Measurements from ENCODE around the gene CKAP4.

The CKAP4 gene

GRCh38 chr12:106269150-106269771 is 21.4 kb upstream of the CKAP4 start:
- H3K4me3 Mint-ChIP-seq: no peak overlapping the region
- DNase-seq (ENCODE audit: low spot score in 2 of 2) (no peak), ATAC-seq (replicated peaks; ENCODE audit: extremely low read depth, poor library complexity, severe bottlenecking) (no peak)
- no peak overlapping the region for H3K27ac Mint-ChIP-seq (ENCODE audit: low read depth)
- no peaks in the 10 kb centered on the region for H3K36me3 Mint-ChIP-seq (ENCODE audit: insufficient read depth)
- H3K9me3 Mint-ChIP-seq: no peaks in the 10 kb centered on the region
- no peaks in the 10 kb centered on the region for H3K4me1 Mint-ChIP-seq
- H3K27me3 Mint-ChIP-seq: no peaks in the 10 kb centered on the region

GRCh38 chr12:106267535-106267934 is 19.7 kb upstream of the CKAP4 start:
- no peaks in the 10 kb centered on the region for H3K4me1 Mint-ChIP-seq
- no peaks in the 10 kb centered on the region for H3K9me3 Mint-ChIP-seq
- no peaks in the 10 kb centered on the region for H3K27me3 Mint-ChIP-seq
- H3K4me3 Mint-ChIP-seq: no peak overlapping the region
- H3K27ac Mint-ChIP-seq (ENCODE audit: low read depth): no peak overlapping the region
- ATAC-seq (replicated peaks; ENCODE audit: extremely low read depth, poor library complexity, severe bottlenecking): no peak
- DNase-seq (ENCODE audit: low spot score in 2 of 2): no peak
- no peaks in the 10 kb centered on the region for H3K36me3 Mint-ChIP-seq (ENCODE audit: insufficient read depth)

GRCh38 chr12:106265116-106265515 is 17.3 kb upstream of the CKAP4 start:
- ATAC-seq (replicated peaks; ENCODE audit: extremely low read depth, poor library complexity, severe bottlenecking) (no peak), DNase-seq (ENCODE audit: low spot score in 2 of 2) (no peak)
- Mint-ChIP-seq H3K27me3 (no peaks in the 10 kb centered on the region), H3K4me1 (no peaks in the 10 kb centered on the region), H3K36me3 (ENCODE audit: insufficient read depth) (no peaks in the 10 kb centered on the region), H3K9me3 (no peaks in the 10 kb centered on the region), H3K4me3 (no peak overlapping the region), H3K27ac (ENCODE audit: low read depth) (no peak overlapping the region)

- DNase-seq (ENCODE audit: low spot score in 2 of 2) (no peak), ATAC-seq (replicated peaks; ENCODE audit: extremely low read depth, poor library complexity, severe bottlenecking) (no peak)
- Mint-ChIP-seq H3K36me3 (ENCODE audit: insufficient read depth) (no peaks in the 10 kb centered on the region), H3K4me3 (no peak overlapping the region), H3K27me3 (no peaks in the 10 kb centered on the region), H3K27ac (ENCODE audit: low read depth) (no peak overlapping the region), H3K4me1 (no peaks in the 10 kb centered on the region), H3K9me3 (no peaks in the 10 kb centered on the region)
Measured at GRCh38 chr12:106258935-106259334, 11.1 kb upstream of the CKAP4 start.

GRCh38 chr12:106258226-106258625 is 10.4 kb upstream of the CKAP4 start:
- no peaks in the 10 kb centered on the region for H3K27me3 Mint-ChIP-seq
- H3K36me3 Mint-ChIP-seq (ENCODE audit: insufficient read depth): no peaks in the 10 kb centered on the region
- H3K27ac Mint-ChIP-seq (ENCODE audit: low read depth): no peak overlapping the region
- H3K9me3 Mint-ChIP-seq: no peaks in the 10 kb centered on the region
- DNase-seq (ENCODE audit: low spot score in 2 of 2) (no peak), ATAC-seq (replicated peaks; ENCODE audit: extremely low read depth, poor library complexity, severe bottlenecking) (no peak)
- H3K4me1 Mint-ChIP-seq: no peaks in the 10 kb centered on the region
- H3K4me3 Mint-ChIP-seq: no peak overlapping the region

- no peaks in the 10 kb centered on the region for H3K27me3 Mint-ChIP-seq
- ATAC-seq (replicated peaks; ENCODE audit: extremely low read depth, poor library complexity, severe bottlenecking) (no peak), DNase-seq (ENCODE audit: low spot score in 2 of 2) (no peak)
- H3K9me3 Mint-ChIP-seq: no peaks in the 10 kb centered on the region
- no peak overlapping the region for H3K4me3 Mint-ChIP-seq
- no peak overlapping the region for H3K27ac Mint-ChIP-seq (ENCODE audit: low read depth)
- no peaks in the 10 kb centered on the region for H3K4me1 Mint-ChIP-seq
- H3K36me3 Mint-ChIP-seq (ENCODE audit: insufficient read depth): no peaks in the 10 kb centered on the region
Measured at GRCh38 chr12:106256524-106256923, 8.7 kb upstream of the CKAP4 start.

GRCh38 chr12:106255952-106256351 is 8.1 kb upstream of the CKAP4 start:
- Mint-ChIP-seq H3K4me3 (no peak overlapping the region), H3K36me3 (ENCODE audit: insufficient read depth) (no peaks in the 10 kb centered on the region), H3K4me1 (no peaks in the 10 kb centered on the region), H3K9me3 (no peaks in the 10 kb centered on the region), H3K27me3 (no peaks in the 10 kb centered on the region), H3K27ac (ENCODE audit: low read depth) (no peak overlapping the region)
- DNase-seq (ENCODE audit: low spot score in 2 of 2) (no peak), ATAC-seq (replicated peaks; ENCODE audit: extremely low read depth, poor library complexity, severe bottlenecking) (no peak)

- H3K4me1 Mint-ChIP-seq: no peaks in the 10 kb centered on the region
- H3K9me3 Mint-ChIP-seq: no peaks in the 10 kb centered on the region
- no peaks in the 10 kb centered on the region for H3K36me3 Mint-ChIP-seq (ENCODE audit: insufficient read depth)
- H3K27me3 Mint-ChIP-seq: no peaks in the 10 kb centered on the region
- ATAC-seq (replicated peaks; ENCODE audit: extremely low read depth, poor library complexity, severe bottlenecking): no peak
- no peak overlapping the region for H3K4me3 Mint-ChIP-seq
- H3K27ac Mint-ChIP-seq (ENCODE audit: low read depth): no peak overlapping the region
- no peak for DNase-seq (ENCODE audit: low spot score in 2 of 2)
Measured at GRCh38 chr12:106255493-106255892, 7.7 kb upstream of the CKAP4 start.

- no peak overlapping the region for H3K4me3 Mint-ChIP-seq
- DNase-seq (ENCODE audit: low spot score in 2 of 2) (no peak), ATAC-seq (replicated peaks; ENCODE audit: extremely low read depth, poor library complexity, severe bottlenecking) (no peak)
- H3K27ac Mint-ChIP-seq (ENCODE audit: low read depth): no peak overlapping the region
- H3K27me3 Mint-ChIP-seq: no peaks in the 10 kb centered on the region
- H3K36me3 Mint-ChIP-seq (ENCODE audit: insufficient read depth): no peaks in the 10 kb centered on the region
- H3K4me1 Mint-ChIP-seq: peaks cover 3% of the 10 kb centered on the region
- H3K9me3 Mint-ChIP-seq: no peaks in the 10 kb centered on the region
Measured at GRCh38 chr12:106254724-106255123, 6.9 kb upstream of the CKAP4 start.

GRCh38 chr12:106251631-106252455 is 4.0 kb upstream of the CKAP4 start:
- H3K27me3 Mint-ChIP-seq: no peaks in the 10 kb centered on the region
- H3K4me3 Mint-ChIP-seq: no peak overlapping the region
- no peak for DNase-seq (ENCODE audit: low spot score in 2 of 2)
- no peak for ATAC-seq (replicated peaks; ENCODE audit: extremely low read depth, poor library complexity, severe bottlenecking)
- H3K4me1 Mint-ChIP-seq: peaks cover 11% of the 10 kb centered on the region
- no peaks in the 10 kb centered on the region for H3K9me3 Mint-ChIP-seq
- no peak overlapping the region for H3K27ac Mint-ChIP-seq (ENCODE audit: low read depth)
- peaks cover 4% of the 10 kb centered on the region for H3K36me3 Mint-ChIP-seq (ENCODE audit: insufficient read depth)

- Mint-ChIP-seq H3K36me3 (ENCODE audit: insufficient read depth) (peaks cover 8% of the 10 kb centered on the region), H3K9me3 (no peaks in the 10 kb centered on the region), H3K27me3 (no peaks in the 10 kb centered on the region), H3K27ac (ENCODE audit: low read depth) (peak overlapping the region; percentile 75), H3K4me3 (peak overlapping the region; percentile 68), H3K4me1 (peaks cover 17% of the 10 kb centered on the region)
- DNase-seq (ENCODE audit: low spot score in 2 of 2) (no peak), ATAC-seq (replicated peaks; ENCODE audit: extremely low read depth, poor library complexity, severe bottlenecking) (no peak)
Measured at GRCh38 chr12:106249411-106250135, 1.8 kb upstream of the CKAP4 start.

- Mint-ChIP-seq H3K27ac (ENCODE audit: low read depth) (peak overlapping the region; percentile 75), H3K4me1 (peaks cover 17% of the 10 kb centered on the region), H3K36me3 (ENCODE audit: insufficient read depth) (peaks cover 8% of the 10 kb centered on the region), H3K4me3 (peak overlapping the region; percentile 68), H3K9me3 (no peaks in the 10 kb centered on the region), H3K27me3 (no peaks in the 10 kb centered on the region)
- DNase-seq (ENCODE audit: low spot score in 2 of 2) (no peak), ATAC-seq (replicated peaks; ENCODE audit: extremely low read depth, poor library complexity, severe bottlenecking) (peak; percentile 25)
Measured at GRCh38 chr12:106248846-106249371, 1.1 kb upstream of the CKAP4 start.
